Activated naive CD4-positive, alpha-beta T cell treated with anti-CD3 and anti-CD28 coated beads, Interleukin-2, amount 10 ng/mL, durations not matched to agents 7 days and 5 days (primary cell): Measurements from ENCODE around the gene TRAF3IP1.
A peak's percentile ranks its signal among the peaks of the same experiment; 100 is the strongest.

ENCODE experiments used
- CTCF ChIA-PET: fragments of 350-600 bp; sonication (Branson Sonifier 250); formaldehyde crosslinking; loops from one replicate; lab custom pipeline; 2021; ENCODE audit warnings: antibody characterized with exemption; lab: Charles Lee
- DNase-seq: peaks from one replicate; pipeline ENCODE4 v3.0.0-alpha.2; 2020
- H3K27ac Mint-ChIP-seq: one replicate; pipeline ENCODE4 v1.8.0; 2021; ENCODE audit warnings: mild to moderate bottlenecking, moderate library complexity, mixed read lengths
- H3K27me3 Mint-ChIP-seq: one replicate; pipeline ENCODE4 v1.8.0; 2021; ENCODE audit warnings: mild to moderate bottlenecking, mixed read lengths
- H3K36me3 Mint-ChIP-seq: one replicate; pipeline ENCODE4 v1.8.0; 2021; ENCODE audit warnings: mixed read lengths
- H3K4me1 Mint-ChIP-seq: one replicate; pipeline ENCODE4 v1.8.0; 2021; ENCODE audit warnings: mixed read lengths
- H3K4me3 Mint-ChIP-seq: one replicate; pipeline ENCODE4 v1.8.0; 2021; ENCODE audit warnings: mild to moderate bottlenecking, moderate library complexity, mixed read lengths
- H3K9me3 Mint-ChIP-seq: one replicate; pipeline ENCODE4 v1.8.0; 2021; ENCODE audit warnings: mixed read lengths

Gene TRAF3IP1

DNA sequence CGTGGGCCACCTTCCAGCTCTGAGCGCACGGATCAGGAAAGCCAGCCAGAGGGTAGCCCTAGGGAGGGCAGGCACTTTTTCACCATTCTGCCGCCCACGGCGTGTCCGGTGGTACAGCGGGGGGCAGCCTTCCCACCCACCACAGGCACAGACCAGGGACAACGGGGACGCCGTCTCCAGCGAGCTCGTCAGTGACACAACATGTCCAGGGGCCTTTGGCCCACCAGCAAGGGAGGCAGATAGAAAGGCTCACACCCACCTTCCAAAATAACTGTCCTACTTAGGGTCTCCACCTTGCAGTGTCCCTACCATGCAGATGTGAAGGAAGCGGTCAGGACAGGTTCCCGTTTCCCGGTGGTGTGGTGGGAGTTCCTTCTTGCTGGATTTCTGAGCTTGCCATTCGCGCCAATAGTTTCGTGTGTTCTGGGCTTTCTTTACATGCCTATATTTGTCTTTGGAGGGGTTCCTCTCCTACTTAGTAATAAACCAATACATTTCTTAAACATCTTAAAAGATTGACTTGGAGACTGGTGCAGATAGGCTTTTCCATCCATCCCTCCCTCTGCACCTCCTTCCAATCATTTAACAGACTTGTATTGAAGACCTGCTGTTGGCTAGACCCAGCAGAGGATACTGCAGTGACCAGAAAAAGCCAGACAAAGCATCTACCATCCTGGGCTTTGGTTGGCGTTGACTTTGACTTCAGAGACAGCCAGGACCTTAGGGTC, 107.3 kb downstream of the TRAF3IP1 start:
- CTCF ChIA-PET: interaction anchor here (0.7 to 1.7 kb wide), 2 partner anchors 58 to 70 kb away, joined by 3 read pairs; no protein-coding TSS in a partner anchor
- Mint-ChIP-seq H3K27me3 (no peaks in the 10 kb centered on the region), H3K9me3 (no peaks in the 10 kb centered on the region), H3K36me3 (peaks cover 26% of the 10 kb centered on the region), H3K27ac (peak overlapping the region; percentile 88), H3K4me3 (peak overlapping the region; percentile 92), H3K4me1 (peaks cover 45% of the 10 kb centered on the region)
- no peak for DNase-seq

DNA sequence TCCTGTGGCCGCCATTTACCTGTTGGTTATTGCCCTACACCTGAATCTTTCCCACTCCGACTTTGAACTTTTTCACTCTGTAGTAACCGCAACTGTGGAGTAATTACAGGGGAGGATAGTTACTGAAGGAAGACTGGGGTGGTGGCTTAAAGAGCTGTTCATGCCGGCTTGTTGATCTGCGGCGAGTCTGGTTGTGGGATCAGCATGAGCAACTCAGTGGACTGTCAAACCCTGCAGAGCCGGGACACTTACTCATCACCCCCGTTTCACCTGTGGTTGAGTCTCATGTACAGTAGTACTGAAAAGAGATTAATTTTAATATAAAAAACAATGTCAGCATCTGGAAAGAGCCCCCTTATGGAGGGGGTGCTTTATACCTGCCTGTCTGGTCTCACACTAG, 108.5 kb downstream of the TRAF3IP1 start:
- Mint-ChIP-seq H3K27me3 (no peaks in the 10 kb centered on the region), H3K4me3 (peak overlapping the region; percentile 92), H3K36me3 (peaks cover 33% of the 10 kb centered on the region), H3K9me3 (no peaks in the 10 kb centered on the region), H3K27ac (no peak overlapping the region), H3K4me1 (peaks cover 45% of the 10 kb centered on the region)
- DNase-seq: no peak
- CTCF ChIA-PET: no interaction called here

- Mint-ChIP-seq H3K27ac (no peak overlapping the region), H3K27me3 (no peaks in the 10 kb centered on the region), H3K36me3 (peaks cover 48% of the 10 kb centered on the region), H3K4me3 (no peak overlapping the region), H3K4me1 (peaks cover 39% of the 10 kb centered on the region), H3K9me3 (no peaks in the 10 kb centered on the region)
- DNase-seq: no peak
- CTCF ChIA-PET: interaction anchor here (1.1 kb wide), 1 partner anchor 73 kb away, joined by 3 read pairs; no protein-coding TSS in a partner anchor
Measured at GRCh38 chr2:238430781-238431180, 110.5 kb downstream of the TRAF3IP1 start.

- Mint-ChIP-seq H3K4me3 (no peak overlapping the region), H3K27ac (no peak overlapping the region), H3K9me3 (no peaks in the 10 kb centered on the region), H3K27me3 (no peaks in the 10 kb centered on the region), H3K4me1 (peaks cover 35% of the 10 kb centered on the region), H3K36me3 (peaks cover 52% of the 10 kb centered on the region)
- CTCF ChIA-PET: interaction anchor here (1.1 kb wide), 1 partner anchor 74 kb away, joined by 3 read pairs; no protein-coding TSS in a partner anchor
- DNase-seq: no peak
Measured at GRCh38 chr2:238431456-238431855, 111.1 kb downstream of the TRAF3IP1 start.

DNA sequence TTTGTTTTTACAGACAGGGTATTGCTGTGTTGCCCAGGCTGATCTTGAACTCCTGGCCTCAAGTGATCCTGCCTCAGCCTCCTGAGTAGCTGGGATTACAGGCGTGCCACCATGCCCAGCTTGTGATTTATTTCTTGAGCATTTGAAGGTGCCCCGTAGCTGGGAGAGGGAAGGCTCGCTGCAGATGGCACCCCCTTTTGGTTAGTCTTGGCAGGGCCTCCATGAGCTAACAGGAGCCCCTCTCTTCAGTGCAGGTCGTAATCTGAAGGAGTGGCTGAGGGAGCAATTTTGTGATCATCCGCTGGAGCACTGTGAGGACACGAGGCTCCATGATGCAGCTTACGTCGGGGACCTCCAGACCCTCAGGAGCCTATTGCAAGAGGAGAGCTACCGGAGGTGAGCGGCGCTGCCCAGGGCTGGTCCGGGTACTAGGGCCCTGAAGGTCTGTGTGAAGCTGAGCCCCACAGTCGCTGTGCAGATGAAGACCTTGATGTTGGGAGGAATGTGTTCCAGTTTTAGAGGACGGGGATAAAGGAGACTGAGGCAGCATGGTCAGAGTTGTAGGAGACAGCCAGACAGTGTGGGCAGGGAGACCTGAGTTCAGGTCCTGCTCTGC, 113.1 kb downstream of the TRAF3IP1 start:
- no peak for DNase-seq
- Mint-ChIP-seq H3K4me1 (peaks cover 25% of the 10 kb centered on the region), H3K4me3 (no peak overlapping the region), H3K27ac (no peak overlapping the region), H3K9me3 (no peaks in the 10 kb centered on the region), H3K27me3 (no peaks in the 10 kb centered on the region), H3K36me3 (peaks cover 57% of the 10 kb centered on the region)
- CTCF ChIA-PET: interaction anchor here (1.4 kb wide), 1 partner anchor 63 kb away, joined by 4 read pairs; no protein-coding TSS in a partner anchor

GRCh38 chr2:238433941-238434845, 113.9 kb downstream of the TRAF3IP1 start:
- CTCF ChIA-PET: interaction anchor here (1.4 kb wide), 1 partner anchor 63 kb away, joined by 4 read pairs; no protein-coding TSS in a partner anchor
- Mint-ChIP-seq H3K27me3 (no peaks in the 10 kb centered on the region), H3K4me1 (peaks cover 25% of the 10 kb centered on the region), H3K4me3 (no peak overlapping the region), H3K27ac (no peak overlapping the region), H3K36me3 (peaks cover 59% of the 10 kb centered on the region), H3K9me3 (no peaks in the 10 kb centered on the region)
- DNase-seq: no peak

DNA sequence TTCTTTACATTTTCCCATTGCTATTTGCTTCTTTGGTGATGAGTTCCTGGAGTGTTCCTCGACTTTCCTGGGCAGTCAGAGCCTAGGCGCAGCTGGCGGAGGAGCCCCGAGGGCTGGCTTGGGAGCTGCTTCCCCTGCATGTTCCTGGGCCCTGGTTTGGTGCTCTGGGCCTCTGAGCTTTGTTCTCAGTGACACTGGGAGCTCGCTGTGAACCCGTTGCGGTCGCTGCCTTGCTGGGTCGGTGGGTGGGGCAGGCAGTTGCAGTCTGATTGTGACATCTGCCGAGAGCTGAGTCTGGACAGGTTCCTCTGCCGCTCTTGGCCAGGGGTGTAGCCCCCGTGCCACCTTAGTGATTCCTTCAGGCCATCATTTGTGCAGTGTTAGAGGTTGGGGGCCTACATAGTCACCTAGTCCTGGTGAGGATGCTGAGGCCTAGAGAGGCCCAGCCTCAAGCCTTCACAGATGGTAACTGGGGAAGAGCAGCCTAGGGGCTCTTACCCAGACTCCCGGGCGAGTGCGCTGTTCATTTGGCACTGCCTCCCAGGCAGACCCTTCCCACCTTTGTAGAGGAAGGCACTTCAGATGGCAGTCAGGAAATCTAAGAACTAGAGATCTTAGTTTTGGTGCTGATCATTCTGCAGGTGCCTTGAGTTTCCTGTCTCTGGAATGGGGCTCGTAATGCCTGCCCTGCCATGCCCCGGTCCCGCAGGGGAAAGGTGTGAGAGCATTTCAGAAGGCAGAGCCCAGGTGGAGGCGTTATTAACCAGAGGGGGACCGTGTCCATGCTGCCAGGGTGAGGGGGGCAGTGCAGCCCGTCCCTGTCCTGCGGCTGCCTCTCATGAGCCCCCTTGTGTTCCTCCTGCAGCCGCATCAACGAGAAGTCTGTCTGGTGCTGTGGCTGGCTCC, 114.8 kb downstream of the TRAF3IP1 start:
- Mint-ChIP-seq H3K27me3 (no peaks in the 10 kb centered on the region), H3K4me1 (peaks cover 23% of the 10 kb centered on the region), H3K36me3 (peaks cover 56% of the 10 kb centered on the region), H3K9me3 (no peaks in the 10 kb centered on the region), H3K27ac (no peak overlapping the region), H3K4me3 (no peak overlapping the region)
- DNase-seq: no peak
- CTCF ChIA-PET: no interaction called here

DNA sequence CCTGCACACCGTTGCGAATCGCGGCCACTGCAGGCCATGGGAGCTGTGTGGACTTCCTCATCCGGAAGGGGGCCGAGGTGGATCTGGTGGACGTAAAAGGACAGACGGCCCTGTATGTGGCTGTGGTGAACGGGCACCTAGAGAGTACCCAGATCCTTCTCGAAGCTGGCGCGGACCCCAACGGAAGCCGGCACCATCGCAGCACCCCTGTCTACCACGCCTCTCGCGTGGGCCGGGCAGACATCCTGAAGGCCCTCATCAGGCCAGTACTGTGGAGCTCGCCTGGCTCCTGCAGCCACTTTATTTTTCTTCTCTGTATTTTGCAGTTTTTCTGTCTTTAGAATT, 115.4 kb downstream of the TRAF3IP1 start:
- no peaks in the 10 kb centered on the region for H3K27me3 Mint-ChIP-seq
- no peak for DNase-seq
- no peaks in the 10 kb centered on the region for H3K9me3 Mint-ChIP-seq
- CTCF ChIA-PET: no interaction called here
- H3K4me1 Mint-ChIP-seq: peaks cover 26% of the 10 kb centered on the region
- no peak overlapping the region for H3K27ac Mint-ChIP-seq
- no peak overlapping the region for H3K4me3 Mint-ChIP-seq
- H3K36me3 Mint-ChIP-seq: peaks cover 57% of the 10 kb centered on the region

DNA sequence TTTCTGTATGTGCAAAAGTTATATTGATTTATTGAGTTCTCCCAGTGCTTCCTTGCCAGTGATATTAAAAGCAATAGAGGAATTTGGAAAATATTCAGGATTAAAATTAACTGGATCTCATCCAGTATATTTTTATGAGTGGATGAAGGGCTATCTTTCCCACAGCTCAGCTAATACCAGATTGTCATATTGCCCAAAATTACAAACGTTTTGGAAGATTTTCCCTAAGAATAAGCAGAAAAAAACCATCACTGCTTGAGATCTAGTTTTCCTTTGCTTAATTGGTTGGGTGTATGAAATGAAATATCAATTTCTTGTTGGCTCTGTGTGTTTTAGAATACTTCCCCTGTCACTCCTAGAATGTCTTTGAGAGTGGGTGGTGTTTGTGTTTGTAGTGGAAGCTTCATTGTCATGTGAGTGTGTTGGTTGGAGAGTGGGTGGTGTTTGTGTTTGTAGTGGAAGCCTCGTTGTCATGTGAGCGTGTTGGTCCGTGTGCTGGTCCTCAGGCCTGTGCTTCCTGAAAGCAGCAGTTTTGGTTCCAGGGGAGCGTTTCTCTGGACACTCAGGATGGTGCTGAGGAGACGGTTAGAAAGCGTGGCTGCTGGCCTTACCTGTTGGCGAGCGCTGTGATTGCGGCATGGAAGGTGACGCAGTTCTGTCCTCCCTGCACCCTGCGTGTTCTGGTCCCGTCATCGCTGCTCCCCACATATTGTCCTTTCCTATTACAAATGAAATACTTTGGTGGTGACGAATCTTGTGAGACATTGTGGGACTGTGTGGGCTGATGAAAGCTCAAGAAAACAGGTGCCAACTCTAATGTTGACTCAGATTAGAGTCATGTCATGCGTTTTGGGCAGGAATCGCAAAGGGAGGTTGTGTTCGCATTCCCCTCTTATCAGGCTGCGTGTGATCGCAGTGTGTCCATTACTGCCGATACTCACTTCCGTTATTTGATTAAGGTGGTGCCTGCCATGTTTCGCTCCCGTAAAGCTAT, 118.8 kb downstream of the TRAF3IP1 start:
- Mint-ChIP-seq H3K36me3 (peaks cover 53% of the 10 kb centered on the region), H3K4me3 (no peak overlapping the region), H3K4me1 (peaks cover 22% of the 10 kb centered on the region), H3K27me3 (no peaks in the 10 kb centered on the region), H3K27ac (peak overlapping the region; percentile 24), H3K9me3 (no peaks in the 10 kb centered on the region)
- no peak for DNase-seq
- CTCF ChIA-PET: no interaction called here

- CTCF ChIA-PET: no interaction called here
- Mint-ChIP-seq H3K4me3 (no peak overlapping the region), H3K27me3 (no peaks in the 10 kb centered on the region), H3K4me1 (peaks cover 22% of the 10 kb centered on the region), H3K9me3 (no peaks in the 10 kb centered on the region), H3K27ac (no peak overlapping the region), H3K36me3 (peaks cover 52% of the 10 kb centered on the region)
- no peak for DNase-seq
Measured at GRCh38 chr2:238439917-238440316, 119.6 kb downstream of the TRAF3IP1 start.

GRCh38 chr2:238440331-238440730, 120.0 kb downstream of the TRAF3IP1 start:
- Mint-ChIP-seq H3K27ac (no peak overlapping the region), H3K36me3 (peaks cover 53% of the 10 kb centered on the region), H3K27me3 (no peaks in the 10 kb centered on the region), H3K4me1 (peaks cover 22% of the 10 kb centered on the region), H3K4me3 (no peak overlapping the region), H3K9me3 (no peaks in the 10 kb centered on the region)
- DNase-seq: no peak
- CTCF ChIA-PET: no interaction called here

DNA sequence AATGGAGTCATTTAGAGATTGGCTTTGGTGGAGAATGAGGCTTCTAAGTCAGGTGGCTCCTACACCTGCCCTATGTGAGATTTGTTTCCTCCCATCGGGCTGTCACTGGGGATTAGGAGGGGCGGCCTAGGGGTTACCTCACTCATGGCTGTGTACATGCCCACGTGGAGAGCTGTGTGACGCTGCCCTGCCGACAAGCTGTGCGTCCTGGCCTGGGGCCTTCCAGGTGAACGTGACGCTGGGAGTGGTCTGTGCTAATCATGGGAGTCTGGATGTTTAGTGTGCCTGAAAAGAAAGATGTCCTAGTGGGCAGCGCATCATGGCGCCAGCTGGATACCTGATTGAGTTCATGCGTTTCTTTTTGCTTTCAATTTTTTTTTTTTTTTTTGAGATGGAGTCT, 120.4 kb downstream of the TRAF3IP1 start:
- CTCF ChIA-PET: no interaction called here
- peaks cover 54% of the 10 kb centered on the region for H3K36me3 Mint-ChIP-seq
- DNase-seq: no peak
- peaks cover 22% of the 10 kb centered on the region for H3K4me1 Mint-ChIP-seq
- no peak overlapping the region for H3K27ac Mint-ChIP-seq
- no peaks in the 10 kb centered on the region for H3K27me3 Mint-ChIP-seq
- H3K9me3 Mint-ChIP-seq: no peaks in the 10 kb centered on the region
- no peak overlapping the region for H3K4me3 Mint-ChIP-seq
